C4-2B (cell line): ENCODE measurements around the gene SUMO1.

ENCODE experiments used
- ZFX ChIP-seq: fragments of 450-650 bp; IDR thresholded peaks from 2 replicates; pipeline ENCODE4 v1.6.1; 2017
- TF ChIP-seq, protein P1 (sequence below): fragments of 450-650 bp; conservative IDR thresholded peaks from 2 replicates; pipeline ENCODE4 v1.5.1; 2017; ENCODE audit warnings: mild to moderate bottlenecking

DNA sequence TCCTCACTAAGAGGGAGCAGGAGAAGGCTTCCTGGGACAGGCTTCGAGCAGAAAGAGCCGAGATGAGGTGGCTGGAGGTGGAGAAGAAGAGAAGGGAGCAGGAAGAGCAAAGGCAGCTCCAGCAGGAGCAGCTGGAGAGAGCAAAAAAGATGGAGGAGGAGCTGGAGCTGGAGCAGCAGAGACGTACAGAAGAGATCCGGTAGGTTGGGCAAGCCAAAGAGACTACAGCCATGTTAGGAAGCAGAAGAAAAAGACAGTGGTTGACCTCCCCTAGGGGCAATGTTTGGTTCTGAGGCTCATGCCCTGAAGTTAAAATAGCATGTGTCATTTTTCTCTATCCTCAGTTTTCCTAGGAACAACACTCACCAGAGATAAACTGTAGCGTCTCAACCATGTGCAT is 45.1 kb downstream of the SUMO1 start:
- TF ChIP-seq, protein P1, sequence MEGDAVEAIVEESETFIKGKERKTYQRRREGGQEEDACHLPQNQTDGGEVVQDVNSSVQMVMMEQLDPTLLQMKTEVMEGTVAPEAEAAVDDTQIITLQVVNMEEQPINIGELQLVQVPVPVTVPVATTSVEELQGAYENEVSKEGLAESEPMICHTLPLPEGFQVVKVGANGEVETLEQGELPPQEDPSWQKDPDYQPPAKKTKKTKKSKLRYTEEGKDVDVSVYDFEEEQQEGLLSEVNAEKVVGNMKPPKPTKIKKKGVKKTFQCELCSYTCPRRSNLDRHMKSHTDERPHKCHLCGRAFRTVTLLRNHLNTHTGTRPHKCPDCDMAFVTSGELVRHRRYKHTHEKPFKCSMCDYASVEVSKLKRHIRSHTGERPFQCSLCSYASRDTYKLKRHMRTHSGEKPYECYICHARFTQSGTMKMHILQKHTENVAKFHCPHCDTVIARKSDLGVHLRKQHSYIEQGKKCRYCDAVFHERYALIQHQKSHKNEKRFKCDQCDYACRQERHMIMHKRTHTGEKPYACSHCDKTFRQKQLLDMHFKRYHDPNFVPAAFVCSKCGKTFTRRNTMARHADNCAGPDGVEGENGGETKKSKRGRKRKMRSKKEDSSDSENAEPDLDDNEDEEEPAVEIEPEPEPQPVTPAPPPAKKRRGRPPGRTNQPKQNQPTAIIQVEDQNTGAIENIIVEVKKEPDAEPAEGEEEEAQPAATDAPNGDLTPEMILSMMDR = no peak
- TF ChIP-seq ZFX = no peak
